ENCODE measurements around the gene NR2F1.

DNA sequence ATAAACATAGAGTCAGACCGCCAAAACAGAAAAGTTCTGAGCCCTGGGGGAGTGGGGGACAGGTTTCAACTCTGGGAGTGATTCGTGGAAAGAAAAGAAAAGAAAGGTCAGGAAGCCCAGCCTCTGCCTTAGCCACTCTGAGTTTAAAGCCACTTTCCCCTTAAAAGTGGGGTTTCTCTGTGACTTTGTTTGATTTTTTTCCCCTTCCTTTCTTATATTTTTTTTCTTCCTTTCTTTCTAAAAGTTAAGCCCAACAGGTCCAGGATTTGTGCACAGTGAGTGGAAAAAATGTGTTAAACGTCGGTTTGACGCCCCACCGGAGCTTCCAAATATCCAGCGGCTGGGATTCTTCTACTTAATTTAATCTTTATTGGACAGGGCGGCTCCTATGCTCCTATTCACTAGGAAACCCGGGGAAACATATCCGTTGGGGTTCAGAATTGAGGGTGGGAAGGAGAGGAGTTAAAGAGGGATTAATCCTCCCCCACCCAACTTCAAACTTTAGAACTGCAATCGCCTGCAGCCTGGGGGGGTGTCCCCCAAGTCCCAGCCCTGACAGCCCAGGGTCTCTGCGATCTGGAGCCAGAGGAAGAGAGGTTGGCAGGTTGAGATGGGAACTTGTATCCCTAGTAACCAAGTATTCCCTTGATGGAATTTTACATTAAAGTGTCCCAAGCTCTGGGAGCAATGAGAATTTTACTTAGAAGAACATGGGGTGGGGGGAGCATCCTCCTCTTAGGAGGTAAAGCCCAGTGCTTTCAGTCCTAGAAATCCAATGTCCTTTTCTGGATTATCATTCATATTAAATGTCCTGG, 8.3 kb upstream of the NR2F1 start:
- TF ChIP-seq POLR2A (IDR thresholded peaks at IDR 0.05) = no peak
- no peak for TF ChIP-seq POLR2AphosphoS5 (IDR thresholded peaks at IDR 0.05; ENCODE audit: insufficient read depth in 1 of 2, low read depth in 1 of 2)
- TF ChIP-seq, protein P1, sequence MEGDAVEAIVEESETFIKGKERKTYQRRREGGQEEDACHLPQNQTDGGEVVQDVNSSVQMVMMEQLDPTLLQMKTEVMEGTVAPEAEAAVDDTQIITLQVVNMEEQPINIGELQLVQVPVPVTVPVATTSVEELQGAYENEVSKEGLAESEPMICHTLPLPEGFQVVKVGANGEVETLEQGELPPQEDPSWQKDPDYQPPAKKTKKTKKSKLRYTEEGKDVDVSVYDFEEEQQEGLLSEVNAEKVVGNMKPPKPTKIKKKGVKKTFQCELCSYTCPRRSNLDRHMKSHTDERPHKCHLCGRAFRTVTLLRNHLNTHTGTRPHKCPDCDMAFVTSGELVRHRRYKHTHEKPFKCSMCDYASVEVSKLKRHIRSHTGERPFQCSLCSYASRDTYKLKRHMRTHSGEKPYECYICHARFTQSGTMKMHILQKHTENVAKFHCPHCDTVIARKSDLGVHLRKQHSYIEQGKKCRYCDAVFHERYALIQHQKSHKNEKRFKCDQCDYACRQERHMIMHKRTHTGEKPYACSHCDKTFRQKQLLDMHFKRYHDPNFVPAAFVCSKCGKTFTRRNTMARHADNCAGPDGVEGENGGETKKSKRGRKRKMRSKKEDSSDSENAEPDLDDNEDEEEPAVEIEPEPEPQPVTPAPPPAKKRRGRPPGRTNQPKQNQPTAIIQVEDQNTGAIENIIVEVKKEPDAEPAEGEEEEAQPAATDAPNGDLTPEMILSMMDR (IDR thresholded peaks at IDR 0.05) = no peak

All from vagina (tissue), 2 donors.